ENCODE measurements around the gene SMIM8.
"Not testable (repeated sequence)": the region's sequence is repeated elsewhere in the genome, so short reads cannot be mapped to it uniquely, and the experiment has no call there.

SMIM8 gene

GRCh38 chr6:87322304-87323212 is at the start of gene SMIM8:
Gene SMIM8 (plus strand): TSS chr6:87322588. CDS start chr6:87337032, 14,444 bp downstream.
- peak; percentile 77 for DNase-seq (ENCODE audit: low spot score)

- no peak for DNase-seq (ENCODE audit: low spot score)
Measured at GRCh38 chr6:87274660-87275274, 47.6 kb upstream of the SMIM8 start.

GRCh38 chr6:87276624-87277023 is 45.8 kb upstream of the SMIM8 start:
- no peak for DNase-seq (ENCODE audit: low spot score)

- peak; percentile 17 for DNase-seq (ENCODE audit: low spot score)
Measured at GRCh38 chr6:87277123-87277522, 45.3 kb upstream of the SMIM8 start.

GRCh38 chr6:87279196-87279595 is 43.2 kb upstream of the SMIM8 start:
- DNase-seq (ENCODE audit: low spot score), result no peak

- no peak for DNase-seq (ENCODE audit: low spot score)
Measured at GRCh38 chr6:87281426-87281825, 41.0 kb upstream of the SMIM8 start.

GRCh38 chr6:87282743-87283142 is 39.6 kb upstream of the SMIM8 start:
- no peak for DNase-seq (ENCODE audit: low spot score)

GRCh38 chr6:87283461-87283860 is 38.9 kb upstream of the SMIM8 start:
- DNase-seq (ENCODE audit: low spot score), result no peak

GRCh38 chr6:87287251-87287650 is 35.1 kb upstream of the SMIM8 start:
- no peak for DNase-seq (ENCODE audit: low spot score)

- no peak for DNase-seq (ENCODE audit: low spot score)
Measured at GRCh38 chr6:87289571-87289970, 32.8 kb upstream of the SMIM8 start.

- no peak for DNase-seq (ENCODE audit: low spot score)
Measured at GRCh38 chr6:87291883-87292282, 30.5 kb upstream of the SMIM8 start.

GRCh38 chr6:87293526-87293925 is 28.9 kb upstream of the SMIM8 start:
- no peak for DNase-seq (ENCODE audit: low spot score)

- no peak for DNase-seq (ENCODE audit: low spot score)
Measured at GRCh38 chr6:87297119-87297518, 25.3 kb upstream of the SMIM8 start.

GRCh38 chr6:87301277-87301676 is 21.1 kb upstream of the SMIM8 start:
- DNase-seq (ENCODE audit: low spot score), result not testable (repeated sequence)

GRCh38 chr6:87308970-87309369 is 13.4 kb upstream of the SMIM8 start:
- no peak for DNase-seq (ENCODE audit: low spot score)

GRCh38 chr6:87312860-87313259 is 9.5 kb upstream of the SMIM8 start:
- no peak for DNase-seq (ENCODE audit: low spot score)

GRCh38 chr6:87315071-87315470 is 7.3 kb upstream of the SMIM8 start:
- DNase-seq (ENCODE audit: low spot score), result no peak

- DNase-seq (ENCODE audit: low spot score), result no peak
Measured at GRCh38 chr6:87319271-87319987, 3.0 kb upstream of the SMIM8 start.

GRCh38 chr6:87323880-87324279 is 1.5 kb downstream of the SMIM8 start:
- not testable (repeated sequence) for DNase-seq (ENCODE audit: low spot score)

- DNase-seq (ENCODE audit: low spot score), result no peak
Measured at GRCh38 chr6:87330961-87331360, 8.6 kb downstream of the SMIM8 start.

- DNase-seq (ENCODE audit: low spot score), result no peak
Measured at GRCh38 chr6:87333033-87333432, 10.6 kb downstream of the SMIM8 start.

- DNase-seq (ENCODE audit: low spot score), result no peak
Measured at GRCh38 chr6:87333591-87334181, 11.3 kb downstream of the SMIM8 start.
